ENCODE results near the gene MED9. TPM values are rescaled to one million over a fixed set of nuclear protein-coding genes. Genes with fewer than 3 reads are reported as not detected.

MED9 gene
- polyA plus RNA-seq, 1 of the 3 experiments (the other 2 are of a cell fraction), result 10.1 TPM

Small RNAs within 50 kb of the gene (small RNA-seq; reads per million reads assigned to genes)
- gene RF00019, result 0 reads per million in 7 experiments

Other genes with a start within 250 kb of the MED9 start
- 14.6 and 18.0 TPM in 2 replicates for gene FLCN, start 239.8 kb upstream of the MED9 start, polyA plus RNA-seq (2012; rRNA removed)
- gene COPS3, start 195.8 kb upstream of the MED9 start, polyA plus RNA-seq (2012; rRNA removed), result 64.8 and 76.7 TPM in 2 replicates
- gene NT5M, start 173.6 kb upstream of the MED9 start, polyA plus RNA-seq (2012; rRNA removed), result 3.3 and 3.9 TPM in 2 replicates
- 0.26 and 0.43 TPM in 2 replicates for gene RASD1, start 19.4 kb downstream of the MED9 start, polyA plus RNA-seq (2012; rRNA removed)
- gene PEMT, start 114.7 kb downstream of the MED9 start, polyA plus RNA-seq (2012; rRNA removed), result 49.8 and 52.8 TPM in 2 replicates
- 2.6 and 4.7 TPM in 2 replicates for gene RAI1, start 204.5 kb downstream of the MED9 start, polyA plus RNA-seq (2012; rRNA removed)